GM21381 (cell line): ENCODE results near the gene LPO.

Experiments
- ATAC-seq: cut with Tn5 transposase; IDR thresholded peaks from one replicate; pipeline ENCODE4 v1.9.1; 2021; ENCODE audit warnings: mild to moderate bottlenecking, moderate library complexity; ENCODE audit not compliant: unreplicated experiment

LPO gene

DNA sequence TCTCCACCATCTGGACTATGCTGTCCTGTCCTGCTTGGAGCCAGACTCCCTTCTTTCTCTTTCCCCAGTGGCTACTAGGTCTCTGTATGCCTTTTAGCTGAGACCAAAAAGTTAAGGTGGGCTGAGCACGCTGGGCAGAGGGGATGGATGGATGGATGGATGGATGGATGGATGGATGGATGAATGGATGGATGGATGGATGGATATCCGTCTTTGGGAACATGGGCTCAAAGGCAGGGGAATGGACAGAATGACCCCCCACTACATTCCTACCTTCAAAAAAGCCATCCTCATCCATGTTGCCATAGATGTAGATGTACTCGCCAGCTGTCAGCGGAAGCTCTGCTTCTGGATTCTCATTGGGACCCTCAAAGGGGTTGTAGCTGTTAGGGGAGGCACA, 77.4 kb downstream of the LPO start:
- ATAC-seq: no peak

DNA sequence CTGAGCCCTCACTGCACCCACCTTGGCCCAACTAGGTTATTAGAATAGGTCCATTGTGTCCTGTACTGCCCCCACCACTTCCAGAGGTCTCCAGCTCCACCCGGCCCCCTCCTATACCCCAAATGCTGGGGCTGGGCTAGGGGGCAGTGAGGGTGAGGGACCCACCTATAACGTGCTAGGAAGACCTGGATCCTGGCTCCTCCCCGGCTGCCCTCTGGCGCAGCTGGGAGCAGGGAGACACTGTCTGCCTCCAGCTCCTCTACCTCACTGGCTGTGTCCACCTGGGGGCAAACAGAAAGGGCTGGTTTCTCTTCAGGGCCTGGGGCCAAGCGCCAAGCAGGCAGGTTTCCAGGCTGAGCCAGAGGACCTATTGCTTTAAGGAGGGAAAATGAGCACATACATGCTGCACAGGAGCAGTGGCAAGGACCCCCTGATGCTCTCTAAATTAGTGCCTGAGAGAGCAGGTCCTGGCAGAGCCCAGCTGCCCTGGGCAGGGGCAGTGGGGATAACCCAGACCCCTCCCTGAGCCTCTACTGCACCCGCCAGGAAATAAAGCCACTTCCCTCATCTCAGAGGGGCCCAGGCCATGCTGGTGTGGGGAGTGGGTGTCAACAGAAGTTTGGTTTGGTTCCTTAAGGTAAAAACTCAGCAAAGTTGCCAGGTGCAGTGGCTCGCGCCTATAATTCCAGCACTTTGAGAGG, 78.0 kb downstream of the LPO start:
- ATAC-seq: no peak

DNA sequence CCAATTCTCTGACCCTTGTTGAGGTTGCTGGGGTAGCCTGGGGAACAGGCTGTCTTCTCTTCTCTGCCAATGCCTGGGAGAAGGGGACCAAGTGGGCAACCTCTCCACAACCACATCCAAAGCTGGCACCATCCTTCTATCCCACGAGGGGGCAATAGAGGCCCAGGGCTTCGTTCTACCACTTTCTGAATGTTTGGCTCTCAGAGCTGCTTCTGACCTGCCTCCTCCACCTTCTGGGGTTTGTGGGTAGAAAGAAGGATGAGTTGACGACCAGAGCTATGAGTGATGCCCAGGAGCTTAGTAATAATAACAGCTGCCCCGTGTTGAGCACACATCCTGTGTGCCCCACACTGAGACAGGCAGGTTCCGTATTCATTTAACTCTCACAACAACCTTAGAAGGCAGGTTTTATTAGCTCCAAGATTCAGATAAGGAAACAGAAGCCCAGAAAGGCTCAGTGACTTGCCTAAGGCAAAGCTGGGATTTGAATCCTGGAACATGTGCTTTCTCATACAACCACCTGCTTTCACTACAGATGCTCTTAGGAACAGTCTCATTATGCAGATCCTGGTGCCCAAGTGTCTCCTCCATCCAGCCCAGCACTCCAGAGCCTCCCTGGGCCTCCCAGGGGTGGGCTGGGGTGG, 79.2 kb downstream of the LPO start:
- peak; percentile 70 for ATAC-seq

DNA sequence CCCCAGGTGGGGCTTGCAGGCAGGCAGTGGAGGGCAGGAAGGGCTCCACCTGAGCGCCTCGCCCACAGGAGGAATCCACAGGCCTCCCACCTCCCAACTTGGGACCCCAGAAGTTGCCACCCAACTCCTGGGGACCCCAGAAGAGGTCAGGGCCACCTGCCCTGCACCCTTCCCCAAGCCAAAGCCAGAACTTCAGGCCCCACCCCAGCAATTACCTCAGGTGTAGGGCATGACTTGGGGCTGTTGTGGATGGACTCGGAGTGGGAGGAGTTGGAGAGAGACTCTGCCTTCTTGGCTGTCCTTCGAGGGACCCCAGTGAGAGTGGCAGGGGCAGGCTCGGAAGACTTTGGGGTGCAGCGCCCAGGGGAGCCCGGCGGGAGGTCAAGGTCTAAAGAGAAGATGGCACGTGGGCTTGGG, 79.7 kb downstream of the LPO start:
- ATAC-seq: no peak
